Frontal cortex (tissue), 4 donors: ENCODE results near the gene NUP210. TPM values are rescaled to one million over a fixed set of nuclear protein-coding genes. Genes with fewer than 3 reads are reported as not detected.

Experiments used
- DNase-seq, 2 donors: peaks; one replicate each; pipeline ENCODE4 v3.0.0; 2012; ENCODE audit warnings: low spot score in 2 of 2
- FAIRE-seq: peaks from 2 replicates; lab custom pipeline; 2012; peaks lifted over from hg19 to GRCh38; lab: Jason Lieb, UNC
- total RNA-seq: library from RNA; depleted of rRNA; stranded (reverse); fragments of >200 nt; gene quantifications from one replicate; pipeline ENCODE4 v1.2.3, GENCODE V29; 2014
- donor health status: control.
- donor health status: control.
- donor health status: control.

NUP210 gene
- total RNA-seq, 1 donor from 2014 or later, result 6.5 TPM

GRCh38 chr3:13358643-13359042 lies 61.5 kb downstream of the NUP210 start:
- no peak for FAIRE-seq
- no peak for DNase-seq

DNA sequence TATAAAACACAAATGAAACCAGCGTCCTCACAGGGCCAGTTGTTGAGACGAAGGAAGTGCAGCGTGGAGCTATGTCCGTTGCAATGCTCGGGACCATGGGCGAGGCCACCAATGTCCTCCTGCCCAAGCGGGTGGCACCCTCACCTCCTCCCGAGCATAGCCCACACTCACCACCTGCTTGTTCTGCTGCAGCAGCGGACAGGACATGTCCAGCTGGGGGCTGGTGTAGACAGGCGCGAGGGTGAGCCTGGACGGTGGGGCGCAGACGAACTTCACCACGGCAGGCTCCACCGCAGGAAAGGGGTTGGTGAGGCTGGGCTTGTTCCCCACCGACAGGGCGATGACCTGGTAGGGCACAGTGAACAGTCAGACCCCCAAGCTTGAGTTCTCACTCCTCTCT lies 62.1 kb downstream of the NUP210 start:
- no peak for DNase-seq
- FAIRE-seq, result no peak

DNA sequence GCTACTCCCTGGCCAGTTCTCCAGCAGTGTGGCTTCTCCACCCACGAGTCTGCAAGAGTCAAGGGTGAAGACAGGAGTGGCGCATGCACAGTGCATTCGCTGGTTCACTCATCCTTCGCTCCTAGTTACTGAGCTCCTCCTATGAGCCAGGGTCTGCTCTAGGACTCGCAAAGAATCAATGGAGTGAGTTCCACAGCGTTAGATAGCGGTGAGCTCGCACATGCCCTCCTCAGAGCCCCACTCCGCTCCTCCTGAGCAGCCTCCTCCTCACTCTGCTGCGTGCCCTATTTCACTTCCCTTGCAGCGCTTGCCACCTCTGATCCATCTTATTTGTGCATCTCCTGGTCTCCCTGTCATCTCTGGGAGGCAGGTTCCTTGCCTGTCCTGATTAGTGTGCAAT lies 63.0 kb downstream of the NUP210 start:
- FAIRE-seq (no peak), DNase-seq (no peak)

GRCh38 chr3:13353936-13354542 lies 66.1 kb downstream of the NUP210 start:
- DNase-seq (no peak), FAIRE-seq (no peak)

GRCh38 chr3:13353506-13353905 lies 66.6 kb downstream of the NUP210 start:
- DNase-seq (no peak), FAIRE-seq (no peak)

GRCh38 chr3:13352621-13353131 lies 67.4 kb downstream of the NUP210 start:
- FAIRE-seq, result no peak

GRCh38 chr3:13349823-13350222 lies 70.3 kb downstream of the NUP210 start:
- FAIRE-seq (no peak), DNase-seq (no peak)

More at GRCh38 chr3:13352621-13353131, 67.4 kb downstream of the NUP210 start:
- DNase-seq, result no peak

DNA sequence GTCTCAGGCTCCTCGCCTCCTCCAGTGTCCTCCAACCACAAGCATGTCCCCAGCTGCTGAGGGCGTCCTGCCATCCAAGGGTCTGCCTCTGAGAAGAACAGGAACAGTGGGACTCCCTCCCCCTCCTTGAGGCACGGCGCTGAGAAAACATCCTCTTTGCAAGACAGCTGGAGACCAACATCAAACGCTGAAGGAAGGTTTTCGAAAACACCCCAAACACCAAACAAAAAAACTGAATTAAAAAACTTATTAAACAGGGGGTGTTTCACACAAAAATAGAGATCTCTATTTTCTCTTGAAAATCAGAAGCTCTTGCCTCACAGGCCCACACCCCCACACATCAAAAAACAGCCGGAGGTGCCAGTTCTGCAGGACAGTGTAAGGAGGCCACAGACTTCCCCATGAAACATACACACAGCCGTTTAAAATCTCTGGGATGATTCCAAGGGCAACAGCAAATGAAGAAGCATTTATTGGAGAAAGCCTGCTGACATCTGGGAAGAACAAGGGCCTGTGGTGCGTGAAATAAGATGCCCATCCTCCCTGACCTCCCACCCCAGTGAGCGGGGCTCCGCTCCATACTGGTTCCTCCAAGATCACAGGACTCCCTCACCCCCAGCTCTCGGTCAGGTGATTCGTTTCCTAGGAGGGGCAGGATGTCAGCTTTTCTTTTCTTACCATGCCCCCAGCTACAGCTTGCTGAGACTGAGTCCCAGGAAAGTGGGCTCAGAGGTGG lies 71.3 kb downstream of the NUP210 start:
- peak in 1 of 2 donors; percentile 40 for DNase-seq
- no peak for FAIRE-seq

DNA sequence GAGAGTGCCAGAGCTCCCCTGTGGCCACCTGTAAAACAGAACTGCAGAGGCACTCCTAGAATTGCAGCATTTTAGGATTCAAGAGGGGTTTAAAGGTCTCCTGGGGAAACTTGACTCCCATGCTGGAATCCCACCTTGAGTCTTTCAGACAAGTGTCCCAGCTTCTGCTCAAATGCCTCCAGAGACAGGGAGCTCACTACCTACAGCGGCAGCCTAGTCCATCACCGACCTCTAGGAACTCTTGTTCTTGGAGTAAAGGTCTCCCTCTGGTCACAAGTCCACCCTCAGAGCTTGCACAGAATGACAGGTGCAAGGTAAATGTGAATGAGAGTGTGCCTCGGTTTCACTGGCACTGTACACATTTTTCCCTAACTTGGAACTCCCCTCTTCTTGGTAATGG lies 72.0 kb downstream of the NUP210 start:
- DNase-seq (no peak), FAIRE-seq (no peak)

GRCh38 chr3:13347390-13347950 lies 72.7 kb downstream of the NUP210 start:
- DNase-seq (peak in 1 of 2 donors; percentile 57), FAIRE-seq (no peak)

GRCh38 chr3:13346481-13347389 lies 73.4 kb downstream of the NUP210 start:
- DNase-seq (peak in 1 of 2 donors; percentile 52), FAIRE-seq (no peak)

DNA sequence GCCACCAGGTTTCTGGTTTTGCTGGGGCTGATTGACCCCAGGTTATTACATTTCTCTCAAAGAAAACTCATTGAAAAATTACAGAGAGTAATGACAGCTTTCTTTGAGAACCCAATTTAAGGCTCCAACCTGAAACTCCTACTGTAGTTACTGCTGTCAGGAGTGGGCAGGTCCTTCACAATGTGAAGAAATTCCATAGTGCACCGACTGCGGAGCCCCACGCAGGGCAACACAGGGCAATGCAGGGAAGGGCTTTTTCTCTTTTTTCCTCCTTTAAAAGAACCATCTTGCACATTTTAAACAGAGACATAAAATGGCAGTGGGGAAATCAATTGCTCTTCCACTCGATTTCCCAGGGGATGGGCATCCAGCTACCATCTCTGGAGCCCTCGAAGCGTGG lies 74.3 kb downstream of the NUP210 start:
- DNase-seq, result no peak
- FAIRE-seq, result no peak

- DNase-seq, result no peak
- FAIRE-seq, result no peak
Observed at GRCh38 chr3:13345284-13345683, 74.8 kb downstream of the NUP210 start.

GRCh38 chr3:13344663-13345062 lies 75.5 kb downstream of the NUP210 start:
- FAIRE-seq, result no peak

GRCh38 chr3:13343601-13344000 lies 76.5 kb downstream of the NUP210 start:
- FAIRE-seq (no peak), DNase-seq (no peak)

More at GRCh38 chr3:13344663-13345062, 75.5 kb downstream of the NUP210 start:
- no peak for DNase-seq

DNA sequence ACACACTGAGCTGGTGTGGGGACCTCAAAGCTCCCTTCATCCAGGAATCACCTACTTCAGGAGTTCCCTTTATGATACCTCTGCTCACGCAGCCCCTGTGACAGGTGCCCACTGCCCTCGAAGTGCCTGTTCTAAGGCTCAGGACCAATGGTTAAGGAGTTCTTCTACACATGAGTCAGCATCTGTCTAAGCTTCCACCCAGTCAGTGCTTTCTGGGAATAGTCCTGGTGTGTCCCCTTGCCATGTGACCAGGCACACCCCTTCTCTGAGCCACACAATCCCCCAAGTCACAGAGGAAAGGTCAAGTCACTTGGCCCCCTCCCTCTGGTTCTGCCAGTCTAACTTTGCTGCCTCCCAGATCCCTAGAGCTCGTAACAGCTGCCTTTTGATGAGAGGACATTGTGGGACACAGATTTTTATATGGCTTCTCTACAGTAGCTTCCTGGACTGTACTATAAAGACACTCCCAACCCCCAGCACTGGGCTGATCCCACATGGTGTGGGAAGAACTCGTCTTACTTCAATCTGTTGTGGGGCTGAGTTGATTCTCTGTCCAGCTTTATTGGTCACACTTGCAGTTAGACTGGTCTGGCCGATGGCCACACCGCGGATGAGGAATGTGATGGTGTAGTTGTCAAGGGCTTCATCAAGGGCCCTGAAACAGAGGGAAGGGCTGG lies 78.8 kb downstream of the NUP210 start:
- FAIRE-seq (no peak), DNase-seq (no peak)

DNA sequence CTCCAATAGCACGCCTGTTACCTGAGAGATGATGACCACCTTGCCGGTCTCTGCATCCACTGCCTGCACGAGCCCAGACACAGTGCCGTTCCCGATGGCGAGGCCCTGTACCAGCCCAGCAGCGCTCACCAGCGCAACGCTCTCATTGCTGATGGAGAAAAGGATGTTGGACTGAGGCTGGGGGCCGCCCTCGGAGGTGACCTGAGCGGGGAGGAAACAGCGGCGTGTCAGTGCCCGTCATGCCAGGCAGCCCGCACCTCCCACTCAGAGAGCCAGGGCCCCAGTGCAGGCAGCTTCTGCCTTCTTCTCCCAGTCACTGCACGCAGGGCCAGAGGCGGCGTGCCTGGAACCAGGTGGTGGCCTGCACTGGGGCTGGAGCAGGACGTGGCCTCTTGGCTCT lies 80.3 kb downstream of the NUP210 start:
- FAIRE-seq, result no peak

GRCh38 chr3:13338996-13339395 lies 81.1 kb downstream of the NUP210 start:
- FAIRE-seq (no peak), DNase-seq (no peak)

More for the DNA sequence above, 80.3 kb downstream of the NUP210 start:
- no peak for DNase-seq

- FAIRE-seq (no peak), DNase-seq (no peak)
Observed at GRCh38 chr3:13338231-13338630, 81.9 kb downstream of the NUP210 start.
